Hepatocyte (in vitro differentiated cells): ENCODE measurements around the gene SCLT1.

Experiments
- CTCF ChIP-seq: fragments of 200-600 bp; sonication (generic); IDR thresholded peaks from 2 replicates; pipeline ENCODE4 v1.5.1; 2016; ENCODE audit warnings: antibody characterized with exemption, mild to moderate bottlenecking; ENCODE audit not compliant: poor library complexity
- EZH2 ChIP-seq: fragments of 200-600 bp; sonication (generic); IDR thresholded peaks from 2 replicates; pipeline ENCODE4 v1.6.1; 2016; ENCODE audit warnings: antibody characterized with exemption, mild to moderate bottlenecking, borderline replicate concordance
- EZH2phosphoT487 ChIP-seq: fragments of 200-600 bp; sonication (generic); IDR thresholded peaks from one replicate; pipeline ENCODE4 v1.6.1; 2018; ENCODE audit warnings: antibody characterized with exemption, mild to moderate bottlenecking, low read depth, moderate library complexity; ENCODE audit not compliant: unreplicated experiment, severe bottlenecking

GRCh38 chr4:128877934-128878333 lies 215.4 kb downstream of the SCLT1 start:
- TF ChIP-seq CTCF (no peak), EZH2 (no peak), EZH2phosphoT487 (no peak)
